WTC11 (cell line): Measurements from ENCODE around the gene BCAS3. TPM values are rescaled to one million over a fixed set of nuclear protein-coding genes. Genes with fewer than 3 reads are reported as not detected.

Experiments used
- ATAC-seq: fragments of 200-7000 bp; cut with Tn5 transposase; 2 replicates; pipeline ENCODE4 v1.10.0; 2021; ENCODE audit warnings: mild to moderate bottlenecking, moderate library complexity
- CTCF ChIA-PET: fragments of 300-600 bp; sonication (Branson Sonifier 250); formaldehyde crosslinking; loops from one replicate; lab custom pipeline; 2021; ENCODE audit warnings: antibody characterized with exemption; lab: Charles Lee
- POLR2A ChIA-PET: fragments of 350-600 bp; sonication (Branson Sonifier 250); formaldehyde crosslinking; loops from one replicate; lab custom pipeline; 2021; ENCODE audit warnings: antibody characterized with exemption; lab: Charles Lee
- DNase-seq: peaks from one replicate; pipeline ENCODE4 v3.0.0; 2021; ENCODE audit warnings: low spot score
- H3K27ac Mint-ChIP-seq: 2 replicates; pipeline ENCODE4 v1.8.0; 2021; ENCODE audit warnings: mixed read lengths
- H3K27me3 Mint-ChIP-seq: 2 replicates; pipeline ENCODE4 v1.8.0; 2021; ENCODE audit warnings: low read depth, mild to moderate bottlenecking, moderate library complexity, mixed read lengths
- H3K36me3 Mint-ChIP-seq: 2 replicates; pipeline ENCODE4 v1.8.0; 2021; ENCODE audit warnings: mixed read lengths
- H3K4me1 Mint-ChIP-seq: 2 replicates; pipeline ENCODE4 v1.8.0; 2022; ENCODE audit warnings: mixed read lengths
- H3K4me3 Mint-ChIP-seq: 2 replicates; pipeline ENCODE4 v1.8.0; 2021; ENCODE audit warnings: mild to moderate bottlenecking, moderate library complexity, mixed read lengths
- H3K9me3 Mint-ChIP-seq: 2 replicates; pipeline ENCODE4 v1.8.0; 2021; ENCODE audit warnings: mixed read lengths
- FOXJ3 ChIP-seq: sonication (generic); formaldehyde crosslinking; IDR thresholded peaks from 2 replicates; pipeline ENCODE4 v1.9.0; 2021; ENCODE audit warnings: missing genetic modification reagents, mild to moderate bottlenecking, borderline replicate concordance
- NFE2L1 ChIP-seq: sonication (generic); formaldehyde crosslinking; IDR thresholded peaks from 2 replicates; pipeline ENCODE4 v1.8.1; 2023; ENCODE audit warnings: missing genetic modification reagents
- SP1 ChIP-seq: sonication (generic); formaldehyde crosslinking; conservative IDR thresholded peaks from 2 replicates; pipeline ENCODE4 v1.8.1; 2022; ENCODE audit warnings: missing genetic modification reagents
- total RNA-seq: library from RNA; stranded (reverse); gene quantifications from 3 replicates; pipeline ENCODE4 v1.2.3, GENCODE V29; 2021
- TF ChIP-seq, protein P1 (sequence below): sonication (generic); formaldehyde crosslinking; IDR thresholded peaks from 2 replicates; pipeline ENCODE4 v1.8.0; 2023; ENCODE audit warnings: missing genetic modification reagents
- TF ChIP-seq, protein P2 (sequence below): sonication (generic); formaldehyde crosslinking; IDR thresholded peaks from 2 replicates; pipeline ENCODE4 v1.8.0; 2022; ENCODE audit warnings: missing genetic modification reagents
- TF ChIP-seq, protein P3 (sequence below): fragments of 250-450 bp; sonication (Bioruptor Pico); IDR thresholded peaks from 2 replicates; pipeline ENCODE4 v1.9.0; 2021; ENCODE audit warnings: moderate library complexity, mild to moderate bottlenecking, inconsistent platforms, borderline replicate concordance
- TF ChIP-seq, protein P4 (sequence below): fragments of 250-450 bp; sonication (Bioruptor Pico); conservative IDR thresholded peaks from 2 replicates; pipeline ENCODE4 v1.9.0; 2021; ENCODE audit warnings: mild to moderate bottlenecking
- TF ChIP-seq, protein P5 (sequence below): sonication (generic); formaldehyde crosslinking; IDR thresholded peaks from 2 replicates; pipeline ENCODE4 v1.8.1; 2023; ENCODE audit warnings: mild to moderate bottlenecking, missing genetic modification reagents
- TF ChIP-seq, protein P6 (sequence below): sonication (generic); formaldehyde crosslinking; IDR thresholded peaks from 2 replicates; pipeline ENCODE4 v1.8.1; 2023; ENCODE audit warnings: mild to moderate bottlenecking, missing genetic modification reagents, borderline replicate concordance
- TF ChIP-seq, protein P7 (sequence below): fragments of 250-450 bp; sonication (Bioruptor Pico); IDR thresholded peaks from 2 replicates; pipeline ENCODE4 v1.8.0; 2021; ENCODE audit warnings: mild to moderate bottlenecking

BCAS3 gene
- total RNA-seq, 1 experiment from 2014 or later = 15.5 TPM

DNA sequence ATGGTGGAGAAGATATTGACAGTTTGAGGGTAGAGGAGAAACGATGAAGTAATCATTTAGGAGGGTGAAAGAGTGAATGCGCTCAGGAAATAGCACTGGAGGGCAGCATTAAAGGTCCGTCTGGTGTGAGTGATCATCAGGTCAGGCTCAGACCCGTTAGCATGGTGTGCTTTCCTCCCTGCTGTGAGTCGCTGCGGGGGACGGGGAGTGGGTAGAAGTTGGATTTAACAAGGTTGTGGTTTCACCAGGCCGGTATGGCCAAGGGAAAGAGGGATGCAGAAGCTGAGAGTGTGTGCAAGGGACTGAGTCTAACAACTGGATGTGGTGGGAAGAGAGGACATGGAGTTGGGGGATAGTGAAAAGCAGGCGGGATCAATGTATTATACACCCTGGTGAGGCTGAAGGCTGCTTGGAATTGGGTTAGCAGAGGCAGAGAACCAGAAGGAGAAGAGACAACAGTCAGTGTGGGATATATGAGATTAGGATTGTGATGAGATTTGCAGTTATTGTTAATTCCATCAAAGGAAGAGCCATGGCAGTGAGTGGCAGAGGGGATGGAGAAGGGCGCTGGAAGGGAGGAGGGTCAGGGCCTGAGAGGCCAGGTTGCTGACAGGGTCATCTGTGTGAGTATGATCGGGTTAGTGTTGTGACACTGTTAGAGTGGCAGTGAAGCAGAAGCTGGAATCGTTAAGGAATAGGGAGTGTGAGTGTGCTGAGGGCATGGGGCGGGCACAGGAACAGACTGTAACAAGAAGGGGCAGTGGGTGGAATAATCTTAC, 663.0 kb downstream of the BCAS3 start (continued):
- TF ChIP-seq, protein P1, sequence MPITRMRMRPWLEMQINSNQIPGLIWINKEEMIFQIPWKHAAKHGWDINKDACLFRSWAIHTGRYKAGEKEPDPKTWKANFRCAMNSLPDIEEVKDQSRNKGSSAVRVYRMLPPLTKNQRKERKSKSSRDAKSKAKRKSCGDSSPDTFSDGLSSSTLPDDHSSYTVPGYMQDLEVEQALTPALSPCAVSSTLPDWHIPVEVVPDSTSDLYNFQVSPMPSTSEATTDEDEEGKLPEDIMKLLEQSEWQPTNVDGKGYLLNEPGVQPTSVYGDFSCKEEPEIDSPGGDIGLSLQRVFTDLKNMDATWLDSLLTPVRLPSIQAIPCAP (CRISPR knock-in tag) = no peak
- TF ChIP-seq NFE2L1 = no peak
- no peak for TF ChIP-seq SP1 (CRISPR knock-in tag)
- TF ChIP-seq, protein P2, sequence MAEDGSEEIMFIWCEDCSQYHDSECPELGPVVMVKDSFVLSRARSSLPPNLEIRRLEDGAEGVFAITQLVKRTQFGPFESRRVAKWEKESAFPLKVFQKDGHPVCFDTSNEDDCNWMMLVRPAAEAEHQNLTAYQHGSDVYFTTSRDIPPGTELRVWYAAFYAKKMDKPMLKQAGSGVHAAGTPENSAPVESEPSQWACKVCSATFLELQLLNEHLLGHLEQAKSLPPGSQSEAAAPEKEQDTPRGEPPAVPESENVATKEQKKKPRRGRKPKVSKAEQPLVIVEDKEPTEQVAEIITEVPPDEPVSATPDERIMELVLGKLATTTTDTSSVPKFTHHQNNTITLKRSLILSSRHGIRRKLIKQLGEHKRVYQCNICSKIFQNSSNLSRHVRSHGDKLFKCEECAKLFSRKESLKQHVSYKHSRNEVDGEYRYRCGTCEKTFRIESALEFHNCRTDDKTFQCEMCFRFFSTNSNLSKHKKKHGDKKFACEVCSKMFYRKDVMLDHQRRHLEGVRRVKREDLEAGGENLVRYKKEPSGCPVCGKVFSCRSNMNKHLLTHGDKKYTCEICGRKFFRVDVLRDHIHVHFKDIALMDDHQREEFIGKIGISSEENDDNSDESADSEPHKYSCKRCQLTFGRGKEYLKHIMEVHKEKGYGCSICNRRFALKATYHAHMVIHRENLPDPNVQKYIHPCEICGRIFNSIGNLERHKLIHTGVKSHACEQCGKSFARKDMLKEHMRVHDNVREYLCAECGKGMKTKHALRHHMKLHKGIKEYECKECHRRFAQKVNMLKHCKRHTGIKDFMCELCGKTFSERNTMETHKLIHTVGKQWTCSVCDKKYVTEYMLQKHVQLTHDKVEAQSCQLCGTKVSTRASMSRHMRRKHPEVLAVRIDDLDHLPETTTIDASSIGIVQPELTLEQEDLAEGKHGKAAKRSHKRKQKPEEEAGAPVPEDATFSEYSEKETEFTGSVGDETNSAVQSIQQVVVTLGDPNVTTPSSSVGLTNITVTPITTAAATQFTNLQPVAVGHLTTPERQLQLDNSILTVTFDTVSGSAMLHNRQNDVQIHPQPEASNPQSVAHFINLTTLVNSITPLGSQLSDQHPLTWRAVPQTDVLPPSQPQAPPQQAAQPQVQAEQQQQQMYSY (CRISPR knock-in tag) = no peak
- TF ChIP-seq, protein P3, sequence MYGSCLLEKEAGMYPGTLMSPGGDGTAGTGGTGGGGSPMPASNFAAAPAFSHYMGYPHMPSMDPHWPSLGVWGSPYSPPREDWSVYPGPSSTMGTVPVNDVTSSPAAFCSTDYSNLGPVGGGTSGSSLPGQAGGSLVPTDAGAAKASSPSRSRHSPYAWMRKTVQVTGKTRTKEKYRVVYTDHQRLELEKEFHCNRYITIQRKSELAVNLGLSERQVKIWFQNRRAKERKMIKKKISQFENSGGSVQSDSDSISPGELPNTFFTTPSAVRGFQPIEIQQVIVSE (CRISPR knock-in tag) = no peak

DNA sequence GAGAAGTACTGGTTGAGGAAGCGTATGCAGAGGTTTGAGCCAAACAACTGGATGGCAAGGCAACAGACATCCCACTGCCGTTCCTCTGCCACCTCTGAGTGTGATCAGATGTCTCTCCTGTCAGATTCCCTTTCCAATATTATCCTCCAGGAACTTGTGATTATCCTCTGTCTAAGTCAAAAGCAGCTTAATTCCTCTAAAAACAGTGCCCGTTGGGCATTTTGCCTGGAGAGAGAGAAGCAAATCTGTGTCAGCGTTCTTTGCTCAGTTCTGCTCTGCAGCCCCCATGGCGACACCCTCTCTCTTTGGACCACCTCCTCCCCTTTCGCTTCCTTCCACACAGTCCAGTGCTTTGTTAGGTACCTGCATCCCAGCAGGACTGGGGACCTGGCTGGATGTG, 665.9 kb downstream of the BCAS3 start:
- no peak overlapping the region for H3K27ac Mint-ChIP-seq
- CTCF ChIA-PET = no interaction called here
- POLR2A ChIA-PET = no interaction called here

More for the DNA sequence above, 665.9 kb downstream of the BCAS3 start:
- ATAC-seq = no peak
- TF ChIP-seq, protein P4, sequence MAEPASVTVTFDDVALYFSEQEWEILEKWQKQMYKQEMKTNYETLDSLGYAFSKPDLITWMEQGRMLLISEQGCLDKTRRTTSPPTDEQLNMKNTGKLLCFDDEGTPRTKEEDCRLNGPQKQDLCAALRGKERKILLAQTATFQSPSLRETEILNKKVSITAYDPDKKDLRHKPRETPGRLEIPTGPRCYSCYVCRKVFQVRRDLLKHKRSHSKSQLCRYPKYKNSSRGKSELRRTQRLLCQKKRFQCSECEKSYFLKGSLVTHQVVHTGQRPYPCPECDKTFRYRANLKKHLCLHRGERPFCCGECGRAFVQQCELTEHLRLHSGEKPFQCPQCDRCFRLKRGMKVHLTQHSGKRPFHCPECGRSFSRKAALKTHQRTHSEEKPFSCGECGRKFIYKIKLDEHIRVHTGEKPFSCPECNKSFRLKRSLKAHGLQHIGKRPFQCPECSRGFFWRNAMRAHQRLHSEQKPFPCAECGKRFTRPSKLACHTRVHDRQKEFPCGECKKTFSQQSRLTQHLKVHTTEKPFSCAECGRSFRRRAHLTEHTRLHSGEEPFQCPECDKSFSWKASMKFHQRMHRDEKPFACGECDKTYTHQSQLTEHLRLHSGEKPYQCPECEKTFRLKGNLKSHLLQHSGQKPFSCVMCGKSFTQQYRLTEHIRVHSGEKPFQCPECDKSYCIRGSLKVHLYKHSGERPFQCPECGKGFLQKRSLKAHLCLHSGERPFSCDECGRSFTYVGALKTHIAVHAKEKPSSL (CRISPR knock-in tag) = no peak
- TF ChIP-seq, protein P5, sequence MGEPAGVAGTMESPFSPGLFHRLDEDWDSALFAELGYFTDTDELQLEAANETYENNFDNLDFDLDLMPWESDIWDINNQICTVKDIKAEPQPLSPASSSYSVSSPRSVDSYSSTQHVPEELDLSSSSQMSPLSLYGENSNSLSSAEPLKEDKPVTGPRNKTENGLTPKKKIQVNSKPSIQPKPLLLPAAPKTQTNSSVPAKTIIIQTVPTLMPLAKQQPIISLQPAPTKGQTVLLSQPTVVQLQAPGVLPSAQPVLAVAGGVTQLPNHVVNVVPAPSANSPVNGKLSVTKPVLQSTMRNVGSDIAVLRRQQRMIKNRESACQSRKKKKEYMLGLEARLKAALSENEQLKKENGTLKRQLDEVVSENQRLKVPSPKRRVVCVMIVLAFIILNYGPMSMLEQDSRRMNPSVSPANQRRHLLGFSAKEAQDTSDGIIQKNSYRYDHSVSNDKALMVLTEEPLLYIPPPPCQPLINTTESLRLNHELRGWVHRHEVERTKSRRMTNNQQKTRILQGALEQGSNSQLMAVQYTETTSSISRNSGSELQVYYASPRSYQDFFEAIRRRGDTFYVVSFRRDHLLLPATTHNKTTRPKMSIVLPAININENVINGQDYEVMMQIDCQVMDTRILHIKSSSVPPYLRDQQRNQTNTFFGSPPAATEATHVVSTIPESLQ (CRISPR knock-in tag) = no peak
- TF ChIP-seq, protein P6, sequence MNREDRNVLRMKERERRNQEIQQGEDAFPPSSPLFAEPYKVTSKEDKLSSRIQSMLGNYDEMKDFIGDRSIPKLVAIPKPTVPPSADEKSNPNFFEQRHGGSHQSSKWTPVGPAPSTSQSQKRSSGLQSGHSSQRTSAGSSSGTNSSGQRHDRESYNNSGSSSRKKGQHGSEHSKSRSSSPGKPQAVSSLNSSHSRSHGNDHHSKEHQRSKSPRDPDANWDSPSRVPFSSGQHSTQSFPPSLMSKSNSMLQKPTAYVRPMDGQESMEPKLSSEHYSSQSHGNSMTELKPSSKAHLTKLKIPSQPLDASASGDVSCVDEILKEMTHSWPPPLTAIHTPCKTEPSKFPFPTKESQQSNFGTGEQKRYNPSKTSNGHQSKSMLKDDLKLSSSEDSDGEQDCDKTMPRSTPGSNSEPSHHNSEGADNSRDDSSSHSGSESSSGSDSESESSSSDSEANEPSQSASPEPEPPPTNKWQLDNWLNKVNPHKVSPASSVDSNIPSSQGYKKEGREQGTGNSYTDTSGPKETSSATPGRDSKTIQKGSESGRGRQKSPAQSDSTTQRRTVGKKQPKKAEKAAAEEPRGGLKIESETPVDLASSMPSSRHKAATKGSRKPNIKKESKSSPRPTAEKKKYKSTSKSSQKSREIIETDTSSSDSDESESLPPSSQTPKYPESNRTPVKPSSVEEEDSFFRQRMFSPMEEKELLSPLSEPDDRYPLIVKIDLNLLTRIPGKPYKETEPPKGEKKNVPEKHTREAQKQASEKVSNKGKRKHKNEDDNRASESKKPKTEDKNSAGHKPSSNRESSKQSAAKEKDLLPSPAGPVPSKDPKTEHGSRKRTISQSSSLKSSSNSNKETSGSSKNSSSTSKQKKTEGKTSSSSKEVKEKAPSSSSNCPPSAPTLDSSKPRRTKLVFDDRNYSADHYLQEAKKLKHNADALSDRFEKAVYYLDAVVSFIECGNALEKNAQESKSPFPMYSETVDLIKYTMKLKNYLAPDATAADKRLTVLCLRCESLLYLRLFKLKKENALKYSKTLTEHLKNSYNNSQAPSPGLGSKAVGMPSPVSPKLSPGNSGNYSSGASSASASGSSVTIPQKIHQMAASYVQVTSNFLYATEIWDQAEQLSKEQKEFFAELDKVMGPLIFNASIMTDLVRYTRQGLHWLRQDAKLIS (CRISPR knock-in tag) = no peak
- TF ChIP-seq, protein P7, sequence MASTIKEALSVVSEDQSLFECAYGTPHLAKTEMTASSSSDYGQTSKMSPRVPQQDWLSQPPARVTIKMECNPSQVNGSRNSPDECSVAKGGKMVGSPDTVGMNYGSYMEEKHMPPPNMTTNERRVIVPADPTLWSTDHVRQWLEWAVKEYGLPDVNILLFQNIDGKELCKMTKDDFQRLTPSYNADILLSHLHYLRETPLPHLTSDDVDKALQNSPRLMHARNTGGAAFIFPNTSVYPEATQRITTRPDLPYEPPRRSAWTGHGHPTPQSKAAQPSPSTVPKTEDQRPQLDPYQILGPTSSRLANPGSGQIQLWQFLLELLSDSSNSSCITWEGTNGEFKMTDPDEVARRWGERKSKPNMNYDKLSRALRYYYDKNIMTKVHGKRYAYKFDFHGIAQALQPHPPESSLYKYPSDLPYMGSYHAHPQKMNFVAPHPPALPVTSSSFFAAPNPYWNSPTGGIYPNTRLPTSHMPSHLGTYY = no peak
- no peak for TF ChIP-seq FOXJ3 (CRISPR knock-in tag)
- Mint-ChIP-seq H3K9me3 (no peaks in the 10 kb centered on the region), H3K4me3 (no peak overlapping the region), H3K4me1 (no peaks in the 10 kb centered on the region), H3K27me3 (no peaks in the 10 kb centered on the region), H3K36me3 (no peaks in the 10 kb centered on the region)
- no peak for DNase-seq
